Frontal cortex (tissue), 4 donors: ENCODE results near the gene ID4. TPM values are rescaled to one million over a fixed set of nuclear protein-coding genes. Genes with fewer than 3 reads are reported as not detected.
"Not testable (repeated sequence)": the region's sequence is repeated elsewhere in the genome, so short reads cannot be mapped to it uniquely, and the experiment has no call there.

Source experiments
- DNase-seq, 2 donors: peaks; one replicate each; pipeline ENCODE4 v3.0.0; 2012; ENCODE audit warnings: low spot score in 2 of 2
- FAIRE-seq: peaks from 2 replicates; lab custom pipeline; 2012; peaks lifted over from hg19 to GRCh38; lab: Jason Lieb, UNC
- total RNA-seq: library from RNA; depleted of rRNA; stranded (reverse); fragments of >200 nt; gene quantifications from one replicate; pipeline ENCODE4 v1.2.3, GENCODE V29; 2014
- donor health status: control.
- donor health status: control.
- donor health status: control.

ID4 gene
- total RNA-seq, 1 donor from 2014 or later = 123 TPM

- not testable (repeated sequence) for FAIRE-seq, DNase-seq
Observed at GRCh38 chr6:19854421-19855015, 17.3 kb downstream of the ID4 start.

GRCh38 chr6:19855536-19855935 is 18.4 kb downstream of the ID4 start:
- DNase-seq = no peak
- FAIRE-seq = no peak

GRCh38 chr6:19857139-19857538 is 20.0 kb downstream of the ID4 start:
- DNase-seq (no peak), FAIRE-seq (no peak)

GRCh38 chr6:19857703-19858102 is 20.5 kb downstream of the ID4 start:
- FAIRE-seq (no peak), DNase-seq (no peak)

- FAIRE-seq (no peak), DNase-seq (no peak)
Observed at GRCh38 chr6:19860235-19860877, 23.2 kb downstream of the ID4 start.

GRCh38 chr6:19864285-19864684 is 27.1 kb downstream of the ID4 start:
- FAIRE-seq = no peak

GRCh38 chr6:19865178-19865577 is 28.0 kb downstream of the ID4 start:
- DNase-seq (no peak), FAIRE-seq (no peak)

More at GRCh38 chr6:19864285-19864684, 27.1 kb downstream of the ID4 start:
- no peak for DNase-seq

- DNase-seq (no peak), FAIRE-seq (no peak)
Observed at GRCh38 chr6:19866173-19866984, 29.2 kb downstream of the ID4 start.

GRCh38 chr6:19866985-19867627 is 29.9 kb downstream of the ID4 start:
- DNase-seq (no peak), FAIRE-seq (no peak)

- FAIRE-seq (no peak), DNase-seq (no peak)
Observed at GRCh38 chr6:19869464-19869863, 32.3 kb downstream of the ID4 start.

- no peak for FAIRE-seq
- no peak for DNase-seq
Observed at GRCh38 chr6:19870322-19870721, 33.2 kb downstream of the ID4 start.

GRCh38 chr6:19873031-19873430 is 35.9 kb downstream of the ID4 start:
- no peak for FAIRE-seq
- DNase-seq = no peak

- DNase-seq (no peak), FAIRE-seq (no peak)
Observed at GRCh38 chr6:19876672-19877071, 39.5 kb downstream of the ID4 start.

GRCh38 chr6:19879663-19880062 is 42.5 kb downstream of the ID4 start:
- DNase-seq (no peak), FAIRE-seq (no peak)

- DNase-seq = no peak
- no peak for FAIRE-seq
Observed at GRCh38 chr6:19880066-19880465, 42.9 kb downstream of the ID4 start.

GRCh38 chr6:19891451-19891850 is 54.3 kb downstream of the ID4 start:
- no peak for FAIRE-seq

More at GRCh38 chr6:19891451-19891850, 54.3 kb downstream of the ID4 start:
- DNase-seq = no peak
